ENCODE results near the gene SPRY2. TPM values are rescaled to one million over a fixed set of nuclear protein-coding genes. Genes with fewer than 3 reads are reported as not detected.

SPRY2 gene
- total and polyA plus RNA-seq, 2 donors (not counting 3 experiments of a cell fraction or from before 2014, with no cell fraction given), result 26.2 to 52.3 TPM

- Histone ChIP-seq H3K4me1 (ENCODE audit: control insufficient read depth, extremely low read depth, insufficient read depth, low read length) (no peaks in the 10 kb centered on the region), H3K36me3 (ENCODE audit: control insufficient read depth in 2 of 2, extremely low read depth in 1 of 2, insufficient read depth in 2 of 2, low read length in 2 of 2) (no peaks in the 10 kb centered on the region), H3K9ac (replicated peaks; ENCODE audit: extremely low read depth, insufficient read depth, low read length) (no peak overlapping the region), H3K79me2 (ENCODE audit: control insufficient read depth, insufficient read depth, low read length) (no peaks in the 10 kb centered on the region), H3K27me3 (ENCODE audit: control insufficient read depth in 2 of 2, insufficient read depth in 2 of 2, low read length in 2 of 2) (no peaks in the 10 kb centered on the region), H3K4me3 (replicated peaks in 1 of 3; ENCODE audit: insufficient read depth in 1 of 3, low read depth in 1 of 3, low read length in 3 of 3) (no peak overlapping the region), H3K9me1 (replicated peaks; ENCODE audit: control insufficient read depth, extremely low read depth, insufficient read depth, low read length) (no peaks in the 10 kb centered on the region), H3K4me2 (ENCODE audit: insufficient read depth, low read length) (no peak overlapping the region), H3K27ac (ENCODE audit: insufficient read depth, low read depth, low read length) (no peak overlapping the region), H4K20me1 (replicated peaks; ENCODE audit: control insufficient read depth, extremely low read depth, insufficient read depth, low read length) (no peaks in the 10 kb centered on the region), H2AFZ (ENCODE audit: low read depth, low read length) (no peak overlapping the region), H3K9me3 (replicated peaks; ENCODE audit: control insufficient read depth, insufficient read depth, low read length) (no peaks in the 10 kb centered on the region)
- TF ChIP-seq MYC (IDR thresholded peaks at IDR 0.05; ENCODE audit: low read depth, low read length) (no peak), MAX (IDR thresholded peaks at IDR 0.05; ENCODE audit: insufficient read depth, insufficient read length) (no peak), POLR2AphosphoS5 (IDR thresholded peaks at IDR 0.05; ENCODE audit: insufficient read depth, low read depth, low read length) (no peak), CTCF (IDR thresholded peaks at IDR 0.05; ENCODE audit: extremely low read depth in 1 of 2, insufficient read depth in 1 of 2, low read depth in 1 of 2, low read length in 2 of 2) (no peak), EZH2 (IDR thresholded peaks at IDR 0.05; ENCODE audit: borderline replicate concordance, low read depth, low read length, severe bottlenecking) (no peak)
- no TSS peak for BruUV-seq (replicated peaks)
- intact Hi-C loops (cut with micrococcal nuclease) (no loop called here), dilution Hi-C loops (cut with MboI; ENCODE audit: extremely low pct_ligation_motif_present, low sequenced_read_pairs) (no loop called here)
- POLR2A ChIA-PET, result no interaction called here
- FAIRE-seq (no peak), DNase-seq (ENCODE audit: low read depth, low spot score) (no peak)
- CTCF ChIA-PET, result no interaction called here
Measured at GRCh38 chr13:80290591-80290990, 50.3 kb downstream of the SPRY2 start.

Small RNAs within 50 kb of the gene (small RNA-seq; reads per million reads assigned to genes)
- not detected for gene RNU6-61P (ENCODE audit: insufficient read depth, insufficient read length, low read depth, low replicate concordance)
